GM12865 (cell line): ENCODE data around the gene RAC2.

Experiments
- DNase-seq: peaks from one replicate; pipeline ENCODE4 v3.0.0; 2010; ENCODE audit warnings: low read depth
- H3K4me3 ChIP-seq: 2 replicates; pipeline ENCODE4 v1.5.1; 2011; ENCODE audit warnings: mild to moderate bottlenecking, low read depth, low read length, control low read depth
- CTCF ChIP-seq: IDR thresholded peaks from 2 replicates; pipeline ENCODE4 v1.5.1; 2011; ENCODE audit warnings: low read length, control low read depth, low read depth, inconsistent platforms; ENCODE audit not compliant: insufficient read depth; ENCODE audit errors: missing control alignments

Gene RAC2

DNA sequence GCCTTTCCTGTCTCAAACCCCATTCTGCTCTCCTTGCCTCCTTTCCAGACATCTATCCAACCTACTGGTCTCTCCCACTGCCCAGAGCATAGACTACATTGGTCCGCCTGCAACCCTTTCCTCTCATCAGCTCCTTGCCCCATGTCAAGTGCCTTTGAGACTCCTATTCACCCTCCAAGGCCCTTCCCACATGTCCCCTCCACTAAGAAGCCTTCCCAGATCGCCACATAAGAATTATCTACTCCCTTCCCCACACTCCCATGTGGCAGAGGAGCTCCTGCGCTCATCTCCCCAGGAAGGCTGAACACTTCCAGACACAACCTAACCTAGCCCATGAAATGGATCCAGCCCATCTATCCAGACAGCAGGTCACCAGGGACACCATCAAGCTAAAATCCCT, 66.3 kb downstream of the RAC2 start:
- TF ChIP-seq CTCF: no peak
- H3K4me3 ChIP-seq: no peak overlapping the region
- DNase-seq: no peak

DNA sequence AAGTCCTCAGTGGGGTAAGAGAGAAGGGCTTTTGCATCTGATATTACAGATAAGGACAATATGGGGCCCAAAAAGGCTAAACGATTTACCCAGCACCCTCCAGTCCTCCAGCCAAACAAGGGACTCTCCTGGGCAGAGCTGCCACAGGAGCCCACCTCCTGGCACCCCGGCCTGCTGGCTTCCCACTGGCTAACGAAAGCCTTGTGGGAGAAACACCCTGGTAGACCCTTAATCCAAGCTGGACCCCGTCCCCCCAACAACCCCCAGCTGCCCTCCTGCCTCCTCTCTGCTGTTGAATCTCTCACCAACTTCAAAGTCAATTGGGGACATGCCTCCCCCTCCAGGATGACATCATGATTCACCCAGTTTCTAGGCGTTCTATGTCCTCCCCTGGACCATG, 66.8 kb downstream of the RAC2 start:
- no peak overlapping the region for H3K4me3 ChIP-seq
- no peak for TF ChIP-seq CTCF
- no peak for DNase-seq

DNA sequence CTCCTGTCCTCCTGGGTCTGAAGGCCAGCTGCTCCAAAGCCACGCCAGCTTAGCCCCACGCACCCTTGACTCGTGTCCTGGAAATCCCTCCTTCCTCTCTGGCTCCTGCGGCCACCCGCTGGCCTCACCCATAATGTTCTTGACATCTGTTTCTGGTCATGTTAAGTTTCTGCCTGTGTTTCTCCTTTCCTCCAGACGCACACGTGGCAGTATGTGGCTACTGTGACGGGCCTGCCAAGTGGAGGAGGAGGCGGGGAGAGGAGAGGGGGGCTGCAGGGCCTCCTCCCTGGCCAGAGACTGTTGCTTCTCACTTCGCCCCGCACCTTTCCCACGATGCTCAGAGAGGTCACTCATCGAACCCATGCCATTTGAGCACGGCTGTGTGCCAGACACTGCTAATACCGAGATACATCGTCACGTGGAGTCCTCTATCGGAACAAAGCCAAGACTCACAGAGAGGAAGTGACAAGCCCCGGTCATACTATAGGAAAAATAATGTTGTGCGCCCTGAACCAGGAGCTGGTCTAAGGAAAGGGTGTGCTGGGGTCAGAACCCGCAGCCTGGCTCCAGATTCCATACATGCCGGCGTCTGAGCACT, 67.5 kb downstream of the RAC2 start:
- DNase-seq: peak; percentile 31
- H3K4me3 ChIP-seq: no peak overlapping the region
- no peak for TF ChIP-seq CTCF

DNA sequence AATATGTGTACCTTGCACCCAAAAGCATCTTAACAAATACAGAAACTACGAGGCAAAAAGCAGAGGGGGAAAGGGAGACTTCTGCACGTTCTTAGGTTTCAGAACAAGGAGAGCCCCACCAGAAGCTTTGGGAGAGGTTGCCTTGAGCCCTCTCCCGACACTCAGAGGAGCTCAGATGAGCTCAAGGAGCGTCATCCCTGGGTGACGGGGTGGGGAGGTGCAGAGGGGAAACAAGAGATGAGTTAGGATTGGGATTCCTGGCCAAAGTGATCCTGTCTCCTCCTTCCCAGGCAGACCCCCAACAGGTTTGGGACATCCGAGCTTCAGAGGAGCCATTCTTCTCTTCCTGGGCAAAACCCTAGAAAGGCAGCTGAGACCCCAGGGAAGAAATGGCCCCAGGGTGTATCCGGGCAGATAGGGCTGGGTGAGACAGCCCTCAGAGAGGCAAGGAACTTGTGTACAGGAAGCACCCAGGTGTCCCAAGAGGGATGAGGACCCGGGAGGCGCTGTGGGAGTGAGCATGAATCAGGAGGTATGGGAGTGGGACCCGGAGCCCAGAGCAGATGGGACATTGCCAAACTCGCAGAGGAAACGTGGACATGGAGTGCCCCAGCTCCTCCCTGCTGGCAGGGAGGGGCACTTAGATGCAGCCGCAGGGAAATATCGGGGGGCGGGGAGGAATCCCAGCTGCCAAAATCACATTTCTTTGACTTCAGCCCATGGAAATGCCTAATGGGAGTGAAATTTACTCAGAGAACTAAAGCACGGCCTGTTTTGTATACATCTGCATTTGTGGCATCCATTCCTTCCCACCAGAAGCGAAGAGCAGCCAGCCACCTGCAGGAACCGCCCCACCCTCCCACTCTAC, 68.4 kb downstream of the RAC2 start:
- no peak for DNase-seq
- no peak for TF ChIP-seq CTCF
- no peak overlapping the region for H3K4me3 ChIP-seq
